HS-5 (cell line): Measurements from ENCODE around the gene ABCA13.

Source experiments
- DNase-seq: peaks from one replicate; pipeline ENCODE4 v3.0.0-alpha.2; 2012; ENCODE audit warnings: low read depth

Gene ABCA13

DNA sequence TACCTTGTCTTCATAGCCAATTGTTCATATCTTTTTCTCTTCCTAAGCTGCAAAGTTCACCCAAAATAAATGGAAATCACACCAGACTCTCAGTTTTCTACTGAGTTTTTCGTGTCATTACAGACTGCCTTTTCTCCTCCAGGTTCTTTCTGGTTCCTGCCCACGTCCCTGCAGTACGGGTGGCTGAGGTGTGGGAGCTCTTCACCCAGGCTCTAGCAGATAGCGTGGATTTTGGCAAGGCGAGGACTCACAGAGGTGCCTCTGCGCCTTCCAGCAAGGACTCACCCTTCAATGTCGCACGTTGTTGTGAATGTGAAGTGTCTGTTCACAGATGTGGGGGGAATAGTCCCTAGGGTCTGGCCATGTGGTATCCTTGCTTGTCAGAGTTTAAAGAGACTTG, 71.6 kb downstream of the ABCA13 start:
- DNase-seq: no peak

DNA sequence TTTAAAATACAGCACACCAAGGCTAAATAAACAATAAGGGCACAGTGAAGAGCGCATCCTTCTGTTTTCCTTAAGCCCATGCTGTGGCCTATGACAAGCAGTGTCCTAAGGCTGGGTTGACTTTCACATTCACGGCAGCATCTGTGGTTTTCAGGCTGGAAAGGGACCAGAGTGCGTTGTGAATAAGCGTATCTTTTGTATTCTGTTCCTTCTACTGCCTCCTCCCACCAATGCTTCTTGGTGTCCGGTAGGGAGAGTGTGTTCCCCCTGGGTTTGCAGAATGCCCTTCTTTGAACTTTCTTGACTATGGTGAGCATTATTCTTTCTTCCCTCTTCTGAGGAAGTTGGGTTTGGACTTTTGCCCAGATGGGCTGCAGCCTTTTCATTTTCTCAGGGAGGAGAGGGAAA, 73.6 kb downstream of the ABCA13 start:
- no peak for DNase-seq

DNA sequence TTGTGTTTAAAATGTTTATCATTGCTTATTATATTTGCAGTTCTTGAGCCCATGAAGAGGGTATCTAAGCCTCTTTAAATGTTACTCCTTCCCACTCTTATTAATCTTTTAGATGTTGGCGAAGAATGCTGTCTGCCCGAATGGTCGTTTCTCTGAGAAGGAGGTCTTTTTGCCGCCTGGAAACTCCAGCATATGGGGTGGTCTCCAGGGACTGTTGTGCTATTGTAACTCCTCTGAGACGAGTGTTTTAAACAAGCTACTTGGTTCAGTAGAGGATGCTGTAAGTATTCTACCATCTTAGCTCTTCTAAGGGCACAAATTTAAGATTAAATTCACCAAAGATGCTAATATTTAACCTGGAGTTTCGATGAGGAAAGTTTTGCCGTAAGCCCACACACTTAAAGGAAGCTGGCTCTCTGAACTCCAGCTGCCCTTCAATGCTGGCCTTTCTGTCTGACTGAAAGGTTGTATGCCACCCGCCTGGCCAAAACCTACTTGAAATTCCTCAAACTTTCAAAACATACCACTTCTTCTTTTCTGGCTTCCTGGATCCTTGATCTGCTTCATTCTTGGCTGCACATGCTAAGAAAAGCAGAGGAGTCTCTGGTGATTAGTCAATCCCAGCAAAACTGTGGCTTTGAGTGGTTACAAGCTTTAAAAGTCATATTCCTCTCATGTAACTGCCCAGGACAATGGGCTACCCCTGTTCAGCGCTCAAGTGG, 74.7 kb downstream of the ABCA13 start:
- DNase-seq: no peak

DNA sequence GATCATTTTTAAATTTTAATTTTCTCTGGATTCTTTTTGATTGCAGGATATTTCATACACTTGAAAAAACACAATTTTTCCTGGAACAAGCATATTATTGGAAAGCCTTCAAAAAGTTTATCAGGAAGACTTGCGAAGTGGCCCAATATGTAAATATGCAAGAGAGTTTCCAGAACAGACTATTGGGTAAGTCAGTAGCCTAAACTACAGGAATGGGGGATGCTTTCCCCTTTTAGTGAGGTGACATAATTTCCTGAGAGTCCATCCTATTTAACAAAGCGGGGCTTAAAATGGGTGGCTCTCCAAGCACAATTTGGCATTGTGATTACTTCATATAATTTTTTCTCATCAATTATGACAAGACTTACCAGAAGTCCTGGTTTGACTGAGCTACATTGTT, 77.9 kb downstream of the ABCA13 start:
- DNase-seq: no peak

DNA sequence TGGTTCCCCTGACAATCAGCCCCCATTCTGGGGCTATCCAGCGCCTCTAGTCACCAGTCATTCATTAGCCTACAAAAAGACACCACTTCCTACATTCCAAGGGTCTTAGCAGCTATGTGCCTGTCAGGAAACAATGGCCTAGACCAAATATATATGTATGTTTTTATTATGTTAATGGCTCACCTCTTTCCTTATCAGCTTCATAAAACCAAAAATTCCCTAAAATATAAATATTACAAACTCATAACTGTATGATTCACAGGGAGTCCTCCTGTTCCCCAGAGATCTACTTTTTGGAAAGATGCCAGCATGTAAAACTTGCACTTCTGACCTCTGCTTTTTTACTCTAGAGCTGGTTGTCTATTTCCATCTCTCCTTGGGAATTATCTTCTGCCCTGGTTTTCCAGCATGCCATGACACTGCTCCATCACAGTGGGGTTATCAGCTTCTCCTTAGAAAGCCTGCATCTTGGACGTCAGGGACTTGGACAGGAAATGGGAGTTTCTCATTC, 79.2 kb downstream of the ABCA13 start:
- DNase-seq: peak; percentile 69

DNA sequence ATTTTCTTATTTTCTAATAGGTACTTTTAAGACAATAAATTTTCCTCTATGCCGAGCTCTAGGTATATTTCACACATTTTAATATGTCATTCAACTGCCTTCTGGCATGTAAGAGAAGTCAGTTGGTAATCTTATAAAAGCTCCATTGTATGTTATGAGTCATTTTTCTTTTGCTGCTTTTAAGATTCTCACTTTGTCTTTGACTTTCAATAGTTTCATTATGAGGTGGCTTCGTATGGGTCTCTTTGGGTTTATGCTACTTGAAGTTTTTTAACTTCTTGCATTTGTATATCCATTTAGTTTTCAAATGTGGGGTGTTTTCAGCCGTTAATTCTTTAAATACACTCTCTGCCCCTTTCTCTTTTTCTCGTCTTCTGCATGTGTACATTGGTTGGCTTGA, 80.5 kb downstream of the ABCA13 start:
- DNase-seq: no peak

DNA sequence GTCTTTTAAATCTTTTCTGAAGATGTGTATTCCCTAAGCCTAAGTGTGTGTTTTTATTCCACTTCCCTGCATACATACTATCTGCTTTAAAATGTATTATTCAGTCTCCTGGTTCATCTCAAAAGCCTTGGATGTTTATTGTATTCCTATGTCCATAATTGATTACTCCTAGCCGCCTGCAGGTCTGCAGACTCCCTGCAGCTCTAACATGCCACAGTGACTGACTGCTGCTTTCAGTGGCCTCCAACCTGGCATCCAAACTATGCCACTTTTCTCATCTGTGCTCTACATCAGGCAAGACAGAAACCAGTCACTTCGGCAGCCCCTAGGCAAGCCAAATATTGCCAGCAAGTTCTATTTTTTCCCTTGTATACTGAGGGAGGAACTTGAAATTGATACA, 81.7 kb downstream of the ABCA13 start:
- DNase-seq: no peak

DNA sequence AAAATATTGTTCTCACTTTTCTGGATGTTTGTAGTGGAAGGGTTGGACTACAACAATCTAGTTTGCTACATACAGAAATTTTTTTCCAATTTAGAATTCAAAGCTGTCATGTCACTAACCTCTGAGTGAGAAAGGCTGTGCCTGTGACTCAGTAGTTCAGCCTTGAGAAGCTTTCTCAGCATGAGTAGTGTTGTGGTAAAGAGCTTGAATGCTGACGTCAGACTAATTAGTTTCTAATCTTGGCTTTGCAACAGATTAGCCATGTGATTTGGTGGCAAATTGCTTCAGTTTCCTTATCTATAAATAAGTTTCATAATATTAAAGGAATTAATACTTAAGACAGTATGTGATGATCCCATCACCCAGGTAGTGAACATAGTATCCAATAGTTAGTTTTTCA, 83.8 kb downstream of the ABCA13 start:
- peak; percentile 41 for DNase-seq

DNA sequence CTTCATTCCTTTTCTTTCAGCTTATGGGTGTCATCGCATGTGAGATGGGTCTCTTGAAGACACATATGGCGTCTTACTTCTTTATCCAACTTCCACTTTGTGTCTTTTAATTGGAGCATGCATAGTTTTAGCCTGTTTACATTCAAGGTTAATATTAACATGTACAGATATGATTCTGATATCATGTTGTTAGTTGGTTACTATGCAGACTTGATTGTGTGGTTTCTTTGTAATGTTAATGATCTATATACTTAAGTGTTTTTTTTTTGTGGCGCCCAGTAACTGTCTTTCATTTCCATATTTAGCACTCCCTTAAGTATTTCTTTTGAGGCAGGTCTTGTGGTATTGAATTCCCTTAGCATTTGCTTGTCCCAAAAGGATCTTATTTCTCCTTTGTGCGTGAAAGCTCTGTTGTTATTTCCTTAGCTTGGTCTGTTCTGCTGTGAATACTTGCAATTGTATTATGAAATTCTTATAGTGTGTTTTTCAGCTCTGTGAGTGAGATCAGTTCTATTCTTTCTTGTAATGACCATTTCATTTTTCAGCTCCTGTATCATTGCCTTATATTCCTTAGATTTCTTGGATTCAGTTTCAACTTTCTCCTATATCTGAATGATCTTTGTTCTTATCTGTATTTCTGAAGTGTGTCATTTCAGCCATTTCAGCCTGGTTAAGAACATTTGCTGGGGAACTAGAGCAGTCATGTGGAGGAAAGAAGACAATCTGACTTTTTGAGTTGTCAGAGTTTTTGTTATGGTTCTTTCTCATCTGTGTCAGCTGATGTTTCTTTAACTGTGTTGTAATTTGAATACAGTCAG, 88.4 kb downstream of the ABCA13 start:
- no peak for DNase-seq

DNA sequence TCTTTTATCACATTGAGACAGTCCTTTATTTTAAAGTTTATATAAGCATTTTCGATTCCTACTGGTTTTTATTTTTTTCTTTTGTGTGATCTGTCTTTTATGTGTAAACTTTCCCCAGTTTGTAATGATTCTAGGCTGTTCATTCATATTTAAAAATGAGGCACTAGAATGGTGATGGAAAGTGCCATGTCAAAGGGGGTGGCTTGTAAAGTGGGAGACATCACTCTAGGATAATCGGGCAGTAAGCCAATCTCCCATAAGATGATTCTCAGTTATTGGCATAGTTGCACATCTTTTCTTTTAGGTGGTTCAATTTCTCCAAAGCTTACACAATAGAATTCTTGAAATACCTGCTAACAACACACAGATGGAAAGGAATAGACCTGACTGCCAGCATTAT, 90.4 kb downstream of the ABCA13 start:
- DNase-seq: no peak

DNA sequence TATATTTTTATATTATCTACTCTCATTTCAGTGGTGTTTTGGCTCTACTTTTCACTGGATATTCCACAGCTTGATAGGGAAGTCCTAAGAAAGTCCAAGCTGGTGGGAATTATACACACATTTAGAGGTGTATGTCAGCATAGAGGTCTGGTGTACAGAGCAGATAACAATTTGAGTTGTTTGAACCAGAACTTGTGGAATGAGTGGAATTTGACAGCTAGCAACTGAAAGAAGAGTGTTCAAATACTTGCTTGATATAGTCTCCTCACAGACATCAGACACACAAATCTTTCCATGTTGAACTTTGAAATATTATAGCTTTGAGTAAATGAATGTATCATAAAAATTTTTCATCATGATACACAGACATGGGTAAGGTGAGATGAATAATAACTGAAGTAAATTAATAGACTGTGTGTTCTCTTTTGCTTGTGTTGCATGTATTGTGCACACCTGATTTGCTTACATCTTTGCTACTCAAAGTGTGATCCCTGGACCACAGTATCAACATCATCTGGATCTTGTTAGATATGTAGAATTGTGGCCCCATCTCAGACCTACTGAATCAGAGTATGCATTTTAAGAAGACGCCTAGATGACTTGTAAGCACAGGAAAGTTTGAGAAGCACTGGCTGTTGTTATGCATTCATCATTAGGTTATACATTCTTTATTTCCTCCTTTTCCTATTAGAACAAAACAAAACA, 91.5 kb downstream of the ABCA13 start:
- no peak for DNase-seq

DNA sequence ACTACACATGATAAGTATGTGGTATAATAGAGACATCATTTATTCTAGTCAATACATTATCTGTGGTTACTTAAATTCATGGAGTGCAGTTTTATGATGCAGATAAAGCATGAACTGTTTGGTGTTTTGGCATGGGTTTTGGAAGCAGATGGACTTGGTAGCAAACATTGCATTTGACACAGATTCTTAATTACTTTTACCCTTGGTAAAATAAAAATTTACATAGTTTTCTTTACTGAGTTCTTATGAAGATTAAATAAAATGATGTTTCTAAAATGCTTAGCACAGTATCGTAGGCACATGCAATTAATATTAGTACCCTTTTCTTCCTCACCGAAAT, 92.0 kb downstream of the ABCA13 start:
- no peak for DNase-seq

DNA sequence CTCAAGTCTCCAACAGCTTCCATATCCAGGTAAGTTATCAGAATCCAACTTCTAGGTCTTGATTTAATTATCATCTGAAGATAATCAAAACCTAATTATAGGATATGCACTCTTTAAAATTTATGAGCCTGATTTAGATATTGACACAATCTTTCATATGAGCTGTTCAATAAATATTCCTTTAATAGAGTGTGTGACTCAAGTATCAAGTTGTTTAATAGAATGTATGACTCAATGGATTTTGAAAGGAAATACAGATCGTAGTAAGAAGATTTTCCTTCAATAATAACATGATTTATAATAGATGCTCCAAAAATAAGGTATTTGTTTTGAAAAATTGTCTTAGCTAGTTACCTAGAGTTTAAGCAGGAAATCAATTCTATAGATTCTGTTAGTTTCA, 97.8 kb downstream of the ABCA13 start:
- DNase-seq: no peak

DNA sequence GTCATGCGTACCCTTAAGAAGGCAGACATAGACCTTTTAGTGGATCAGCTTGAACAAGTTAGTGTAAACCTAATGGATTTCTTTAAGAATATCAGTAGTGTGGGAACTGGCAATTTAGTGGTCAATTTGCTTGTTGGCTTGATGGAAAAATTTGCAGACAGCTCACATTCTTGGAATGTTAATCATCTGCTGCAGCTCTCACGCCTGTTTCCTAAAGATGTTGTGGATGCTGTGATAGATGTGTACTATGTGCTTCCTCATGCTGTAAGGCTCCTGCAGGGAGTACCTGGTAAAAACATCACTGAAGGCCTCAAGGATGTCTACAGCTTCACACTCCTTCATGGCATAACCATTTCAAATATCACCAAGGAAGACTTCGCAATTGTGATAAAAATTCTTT, 103.4 kb downstream of the ABCA13 start:
- no peak for DNase-seq

DNA sequence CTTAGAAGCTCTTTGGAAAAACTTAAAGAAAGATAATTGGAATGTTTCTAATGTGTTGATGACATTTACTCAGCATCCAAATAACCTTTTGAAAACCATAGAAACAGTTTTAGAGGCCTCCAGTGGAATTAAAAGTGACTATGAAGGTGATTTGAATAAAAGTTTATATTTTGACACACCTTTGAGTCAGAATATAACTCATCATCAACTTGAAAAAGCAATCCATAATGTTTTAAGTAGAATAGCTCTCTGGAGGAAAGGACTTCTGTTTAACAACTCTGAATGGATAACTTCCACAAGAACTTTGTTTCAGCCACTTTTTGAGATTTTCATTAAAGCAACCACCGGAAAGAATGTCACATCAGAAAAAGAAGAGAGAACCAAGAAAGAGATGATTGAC, 108.2 kb downstream of the ABCA13 start:
- DNase-seq: no peak

DNA sequence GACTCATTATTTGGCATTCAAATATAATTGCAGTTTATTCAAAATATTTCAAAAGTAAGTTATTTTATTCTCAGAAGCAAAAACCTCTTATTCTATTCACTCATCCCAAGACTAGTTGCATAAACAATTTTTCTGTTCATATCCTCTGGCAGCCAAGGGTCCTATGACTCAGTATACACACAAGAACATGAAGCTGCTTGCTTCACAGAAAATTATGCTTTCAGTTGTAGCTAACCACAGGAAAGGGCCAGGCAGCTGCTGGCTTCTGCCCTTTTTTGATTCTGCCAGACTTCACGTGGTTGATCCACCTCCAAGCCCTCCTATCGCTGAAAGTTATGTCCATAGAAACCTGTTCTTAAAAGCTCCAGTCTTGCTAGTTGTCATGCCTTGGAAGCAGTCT, 108.8 kb downstream of the ABCA13 start:
- peak; percentile 68 for DNase-seq

DNA sequence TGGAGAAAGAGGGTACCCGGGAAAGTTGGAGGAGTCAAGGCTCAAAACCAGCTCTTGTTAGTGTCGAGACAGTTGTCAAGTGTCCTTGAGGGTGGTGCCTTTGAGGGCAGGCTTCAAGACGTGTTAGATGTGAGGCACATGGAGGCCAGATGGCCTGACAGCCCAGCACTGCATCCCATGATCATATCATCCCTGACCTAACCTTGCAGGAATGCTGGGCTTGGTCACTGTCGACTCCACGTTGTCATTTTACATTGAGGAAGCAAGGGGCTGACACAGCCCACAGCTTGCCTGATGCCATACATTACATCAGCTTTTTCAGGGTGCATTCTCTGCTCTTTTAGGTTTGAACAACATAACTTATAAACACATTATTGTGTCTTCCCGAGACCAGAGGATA, 114.1 kb downstream of the ABCA13 start:
- DNase-seq: peak; percentile 93

DNA sequence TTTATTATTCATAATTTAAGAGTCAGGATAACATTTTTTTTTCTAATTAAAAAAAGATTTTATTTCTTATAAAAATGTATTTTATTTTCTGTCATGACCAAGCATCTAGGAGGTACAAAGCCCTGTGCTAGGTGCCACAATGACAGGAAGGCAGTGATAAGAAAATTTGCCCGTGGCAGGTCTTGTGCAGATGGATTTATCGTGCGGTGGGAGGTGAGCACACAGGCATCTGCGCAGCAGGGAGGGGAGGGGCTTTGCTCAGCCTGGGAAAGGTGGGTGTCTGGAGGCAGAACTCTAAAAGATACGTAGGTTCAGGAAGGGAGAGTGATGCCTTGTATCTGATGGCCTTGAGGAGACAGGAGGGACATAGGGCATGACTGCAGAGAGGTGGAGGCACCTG, 115.6 kb downstream of the ABCA13 start:
- DNase-seq: no peak

DNA sequence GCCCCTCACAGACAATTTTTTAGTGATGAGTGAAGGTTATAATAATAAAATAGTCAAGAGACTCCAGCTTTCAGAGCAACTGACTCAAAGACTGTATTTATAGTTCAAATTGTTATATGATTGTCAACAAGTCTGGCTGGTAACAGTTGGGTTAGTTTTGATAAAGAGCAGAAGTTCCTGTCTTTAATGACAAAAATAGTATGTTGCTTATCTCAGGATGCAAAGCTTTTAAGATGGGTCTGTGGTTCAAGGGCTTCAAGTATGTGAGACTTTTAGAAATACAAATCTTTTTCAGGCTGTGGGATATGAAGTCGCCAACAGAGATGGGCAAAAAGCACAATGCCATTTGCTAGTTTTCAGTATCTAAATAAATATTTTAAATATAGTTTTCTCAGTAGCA, 118.4 kb downstream of the ABCA13 start:
- no peak for DNase-seq

DNA sequence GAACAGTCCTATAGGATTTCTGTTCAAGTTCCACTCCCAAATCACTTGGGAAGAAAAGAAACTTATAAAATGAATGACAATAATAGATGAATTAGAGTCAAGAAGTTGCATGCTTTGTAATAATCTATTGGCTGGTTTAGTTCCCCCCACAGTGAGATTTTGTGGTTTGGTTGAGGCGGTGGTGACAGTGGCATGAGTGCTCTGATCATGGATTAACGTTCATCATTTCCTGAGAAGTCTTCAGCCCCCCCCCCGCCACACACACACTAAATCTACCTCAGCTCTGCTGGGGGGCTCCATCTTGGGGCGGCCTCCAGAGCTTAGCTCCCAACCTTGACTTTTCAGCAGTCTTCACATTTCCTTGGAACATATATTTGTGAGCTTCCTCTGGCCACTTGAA, 121.7 kb downstream of the ABCA13 start:
- DNase-seq: no peak

DNA sequence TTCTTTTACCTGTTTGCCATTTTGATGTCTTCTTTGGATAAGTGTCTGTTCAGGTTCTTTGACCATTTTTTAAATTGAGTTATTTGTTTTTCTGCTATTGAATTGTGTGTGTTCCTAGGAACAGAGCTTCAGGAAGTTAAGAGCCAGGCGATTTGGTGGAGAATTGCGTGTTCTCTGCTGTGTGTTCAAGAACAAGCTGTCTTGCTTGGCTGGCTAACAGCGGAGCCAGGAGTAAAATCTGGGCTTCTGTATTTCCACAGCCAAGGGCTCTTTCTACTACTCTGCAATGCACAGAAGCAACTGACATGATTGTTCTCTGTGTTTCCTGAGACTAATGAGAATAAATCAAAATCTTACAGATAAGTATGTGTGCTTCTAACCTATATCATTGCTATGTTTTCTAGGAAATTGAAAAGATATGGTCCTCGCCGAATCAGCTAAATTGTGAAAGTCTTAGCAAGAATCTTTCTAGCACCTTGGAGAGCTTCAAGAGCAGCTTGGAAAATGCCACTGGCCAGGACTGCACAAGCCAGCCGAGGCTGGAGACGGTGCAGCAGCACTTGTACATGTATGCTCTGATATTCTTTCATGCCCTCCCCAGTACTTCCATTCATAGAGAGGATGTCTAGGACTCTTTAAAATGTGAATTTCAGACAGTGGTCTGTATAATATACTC, 124.2 kb downstream of the ABCA13 start:
- no peak for DNase-seq

DNA sequence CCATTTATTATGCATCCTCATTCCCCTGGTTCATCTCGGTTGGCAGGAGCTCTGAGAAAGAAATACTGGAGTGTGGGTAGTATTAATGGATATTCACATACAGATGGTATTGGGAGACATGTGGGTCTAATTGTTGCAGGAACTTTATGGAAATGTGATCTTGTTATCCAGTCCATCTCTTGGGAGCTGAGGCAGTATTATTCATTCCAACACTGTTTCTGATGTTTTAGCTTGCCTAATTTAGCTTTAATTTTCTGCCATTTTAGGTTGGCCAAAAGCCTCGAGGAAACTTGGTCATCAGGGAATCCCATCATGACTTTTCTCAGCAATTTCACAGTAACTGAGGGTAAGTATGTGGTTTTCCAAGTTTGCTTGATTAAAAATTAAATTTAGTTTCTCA, 125.7 kb downstream of the ABCA13 start:
- DNase-seq: no peak
